Endothelial cell of umbilical vein (primary cell): ENCODE measurements around the gene KIR2DL1. TPM values are rescaled to one million over a fixed set of nuclear protein-coding genes. Genes with fewer than 3 reads are reported as not detected.
"Not testable (repeated sequence)": the region's sequence is repeated elsewhere in the genome, so short reads cannot be mapped to it uniquely, and the experiment has no call there.

Experiments
- BruUV-seq: library from RNA; stranded (reverse); fragments of 400-500 nt; replicated peaks from 2 replicates; lab custom pipeline; 2021; lab: Mats Ljungman, UMichigan
- CTCF ChIA-PET: fragments of 300-600, 350-600 bp; sonication (Branson Sonifier 250); formaldehyde crosslinking; loops from one replicate; lab custom pipeline; 2021; ENCODE audit warnings: antibody characterized with exemption, inconsistent platforms; lab: Charles Lee
- POLR2A ChIA-PET: fragments of 300-600, 350-600 bp; sonication (Branson Sonifier 250); formaldehyde crosslinking; loops from one replicate; lab custom pipeline; 2021; ENCODE audit warnings: antibody characterized with exemption, inconsistent platforms; lab: Charles Lee
- DNase-seq: peaks from one replicate; pipeline ENCODE4 v3.0.0-alpha.2; 2011; ENCODE audit warnings: low read depth, low spot score
- FAIRE-seq: peaks from 2 replicates; lab custom pipeline; 2011; peaks lifted over from hg19 to GRCh38; lab: Jason Lieb, UNC
- H2AFZ ChIP-seq: 2 replicates; pipeline ENCODE4 v1.6.0; 2012; ENCODE audit warnings: low read depth, low read length, control low read depth, inconsistent platforms
- H3K27ac ChIP-seq: 2 replicates; pipeline ENCODE4 v1.5.1; 2011; ENCODE audit warnings: low read depth, mild to moderate bottlenecking, control low read depth, low read length, moderate library complexity; ENCODE audit not compliant: insufficient read depth
- H3K27me3 ChIP-seq, 2 experiments: 2 replicates each; pipeline versions ENCODE4 v1.6.0 to v1.6.1; 2011; ENCODE audit warnings: low read length in 2 of 2, mixed read lengths in 1 of 2; ENCODE audit not compliant: control insufficient read depth in 2 of 2, insufficient read depth in 2 of 2
- H3K36me3 ChIP-seq, 2 experiments: 2 replicates in 1 of 2; 3 replicates in 1 of 2; pipeline ENCODE4 v1.5.1; 2011; ENCODE audit warnings: low read length in 2 of 2, mild to moderate bottlenecking in 1 of 2, moderate library complexity in 1 of 2; ENCODE audit not compliant: control insufficient read depth in 2 of 2, insufficient read depth in 2 of 2; ENCODE audit errors: extremely low read depth in 1 of 2
- H3K4me1 ChIP-seq: 3 replicates; pipeline ENCODE4 v1.5.1; 2011; ENCODE audit warnings: mild to moderate bottlenecking, low read length; ENCODE audit not compliant: control insufficient read depth, insufficient read depth; ENCODE audit errors: extremely low read depth
- H3K4me2 ChIP-seq: 2 replicates; pipeline ENCODE4 v1.6.1; 2011; ENCODE audit warnings: low read length, control low read depth, mixed read lengths; ENCODE audit not compliant: insufficient read depth
- H3K4me3 ChIP-seq, 3 experiments: fragments of 200-600 bp in 1 of 3; sonication (generic), shearing (Covaris generic) in 1 of 3; replicated peaks in 1 of 3; 2 replicates each; pipeline ENCODE4 v1.5.1; 2011 to 2016; ENCODE audit warnings: control low read depth in 3 of 3, low read length in 3 of 3, mild to moderate bottlenecking in 2 of 3, inconsistent platforms in 1 of 3, low read depth in 1 of 3, moderate library complexity in 1 of 3; ENCODE audit not compliant: insufficient read depth in 1 of 3
- H3K79me2 ChIP-seq: 2 replicates; pipeline ENCODE4 v1.6.0; 2012; ENCODE audit warnings: low read length, inconsistent platforms; ENCODE audit not compliant: control insufficient read depth, insufficient read depth
- H3K9ac ChIP-seq: replicated peaks from 2 replicates; pipeline ENCODE3; 2011; ENCODE audit warnings: low read length, control low read depth; ENCODE audit not compliant: insufficient read depth; ENCODE audit errors: extremely low read depth
- H3K9me1 ChIP-seq: replicated peaks from 3 replicates; pipeline ENCODE4 v1.6.0; 2011; ENCODE audit warnings: mild to moderate bottlenecking, low read length; ENCODE audit not compliant: control insufficient read depth, insufficient read depth; ENCODE audit errors: extremely low read depth
- H3K9me3 ChIP-seq: replicated peaks from 2 replicates; pipeline ENCODE4 v1.5.1; 2012; ENCODE audit warnings: low read length, inconsistent platforms; ENCODE audit not compliant: control insufficient read depth, insufficient read depth
- H4K20me1 ChIP-seq: replicated peaks from 2 replicates; pipeline ENCODE3; 2011; ENCODE audit warnings: mild to moderate bottlenecking, low read length; ENCODE audit not compliant: control insufficient read depth, insufficient read depth; ENCODE audit errors: extremely low read depth
- dilution Hi-C: fragments of 300-500 bp; cut with MboI; formaldehyde crosslinking; loops from one replicate; pipeline ENCODE4 v1.15.0; 2019; ENCODE audit warnings: low sequenced_read_pairs; ENCODE audit not compliant: extremely low pct_ligation_motif_present
- intact Hi-C: fragments of 100-400 bp; cut with micrococcal nuclease; formaldehyde crosslinking; loops from one replicate; pipeline ENCODE4 v1.10.0; 2022
- polyA plus RNA-seq, 4 experiments: library from polyadenylated mRNA; depleted of rRNA in 3 of 4; stranded (reverse) in 3 of 4; unstranded in 1 of 4; fragments of >200 nt; gene quantifications; 2 replicates each; pipeline versions ENCODE4 v1.2.1 to v1.2.3, GENCODE V29; 2011 to 2012; ENCODE audit warnings: missing spikeins in 1 of 4
- small RNA-seq: library from RNA; depleted of rRNA; stranded (forward); fragments of <200 nt; gene quantifications from one replicate; pipeline ENCODE3, GENCODE V24; 2012; ENCODE audit warnings: low replicate concordance, low read depth; ENCODE audit not compliant: insufficient read depth, insufficient read length
- total RNA-seq: library from RNA; stranded (reverse); gene quantifications from 2 replicates; pipeline ENCODE4 v1.2.3, GENCODE V29; 2021

The KIR2DL1 gene
- total and polyA plus RNA-seq, 2 donors (not counting 3 experiments of a cell fraction or from before 2014, with no cell fraction given), result not detected

- H3K9ac ChIP-seq, H3K4me1 ChIP-seq, BruUV-seq, H3K4me2 ChIP-seq, H3K27ac ChIP-seq, FAIRE-seq, intact Hi-C loops, H3K4me3 ChIP-seq, H2AFZ ChIP-seq, H3K36me3 ChIP-seq, H3K9me3 ChIP-seq, H4K20me1 ChIP-seq, POLR2A ChIA-PET, H3K79me2 ChIP-seq, H3K27me3 ChIP-seq, DNase-seq, CTCF ChIA-PET, dilution Hi-C loops, H3K9me1 ChIP-seq: not testable (repeated sequence)
These were observed 58.5 kb downstream of the KIR2DL1 start for GRCh38 chr19:54828064-54828463.

GRCh38 chr19:54832496-54832895, 62.9 kb downstream of the KIR2DL1 start, which contains the start of gene KIR2DS4:
KIR2DS4 (plus strand) TSS chr19:54832676.
- dilution Hi-C loops, result not testable (repeated sequence)

More at GRCh38 chr19:54832496-54832895, 62.9 kb downstream of the KIR2DL1 start, which contains the start of gene KIR2DS4:
- POLR2A ChIA-PET, H3K36me3 ChIP-seq, CTCF ChIA-PET, FAIRE-seq, H3K4me2 ChIP-seq, H3K9me3 ChIP-seq, H4K20me1 ChIP-seq, H3K9me1 ChIP-seq, H3K4me1 ChIP-seq, BruUV-seq, DNase-seq, H3K4me3 ChIP-seq, H3K9ac ChIP-seq, H2AFZ ChIP-seq, H3K27ac ChIP-seq, H3K27me3 ChIP-seq, intact Hi-C loops, H3K79me2 ChIP-seq: not testable (repeated sequence)

Small RNAs within 50 kb of the gene (small RNA-seq; reads per million reads assigned to genes)
- gene KIR3DP1, result not detected

Other genes starting within 250 kb of the KIR2DL1 start
- not detected in 2 replicates for gene LILRA2, start 196.0 kb upstream of the KIR2DL1 start, total RNA-seq
- not detected in 2 replicates for gene LILRA2, start 196.0 kb upstream of the KIR2DL1 start, polyA plus RNA-seq
- gene LILRA1, start 176.2 kb upstream of the KIR2DL1 start, total RNA-seq, result not detected in 2 replicates
- gene LILRA1, start 176.2 kb upstream of the KIR2DL1 start, polyA plus RNA-seq, result not detected in 2 replicates
- not detected in 2 replicates for gene LILRB1, start 139.3 kb upstream of the KIR2DL1 start, total RNA-seq
- not detected in 2 replicates for gene LILRB1, start 139.3 kb upstream of the KIR2DL1 start, polyA plus RNA-seq
- not detected in 2 replicates for gene LILRB4, start 106.8 kb upstream of the KIR2DL1 start, total RNA-seq
- not detected in 2 replicates for gene LILRB4, start 106.8 kb upstream of the KIR2DL1 start, polyA plus RNA-seq
- not detected in 2 replicates for gene KIR3DL3, start 45.4 kb upstream of the KIR2DL1 start, total RNA-seq
- gene KIR3DL3, start 45.4 kb upstream of the KIR2DL1 start, polyA plus RNA-seq, result not detected in 2 replicates
- gene KIR2DL3, start 31.3 kb upstream of the KIR2DL1 start, total RNA-seq, result not detected in 2 replicates
- gene KIR2DL3, start 31.3 kb upstream of the KIR2DL1 start, polyA plus RNA-seq, result not detected in 2 replicates
- gene KIR2DL4, start 33.8 kb downstream of the KIR2DL1 start, total RNA-seq, result not detected in 2 replicates
- not detected in 2 replicates for gene KIR2DL4, start 33.8 kb downstream of the KIR2DL1 start, polyA plus RNA-seq
- gene KIR3DL1, start 46.7 kb downstream of the KIR2DL1 start, total RNA-seq, result not detected in 2 replicates
- not detected in 2 replicates for gene KIR3DL1, start 46.7 kb downstream of the KIR2DL1 start, polyA plus RNA-seq
- not detected in 2 replicates for gene KIR2DS4, start 62.9 kb downstream of the KIR2DL1 start, total RNA-seq
- not detected in 2 replicates for gene KIR2DS4, start 62.9 kb downstream of the KIR2DL1 start, polyA plus RNA-seq
- not detected in 2 replicates for gene KIR3DL2, start 80.7 kb downstream of the KIR2DL1 start, total RNA-seq
- not detected in 2 replicates for gene KIR3DL2, start 80.7 kb downstream of the KIR2DL1 start, polyA plus RNA-seq
- not detected in 2 replicates for gene FCAR, start 104.4 kb downstream of the KIR2DL1 start, total RNA-seq
- gene FCAR, start 104.4 kb downstream of the KIR2DL1 start, polyA plus RNA-seq, result not detected in 2 replicates
- gene NCR1, start 136.4 kb downstream of the KIR2DL1 start, total RNA-seq, result 0.44 TPM in 1 of 2 replicates, not detected in the other
- 0.22 and 0.76 TPM in 2 replicates for gene NCR1, start 136.4 kb downstream of the KIR2DL1 start, polyA plus RNA-seq
- not detected in 2 replicates for gene NLRP7, start 177.7 kb downstream of the KIR2DL1 start, total RNA-seq
- not detected in 2 replicates for gene NLRP7, start 177.7 kb downstream of the KIR2DL1 start, polyA plus RNA-seq
- gene NLRP2, start 196.6 kb downstream of the KIR2DL1 start, total RNA-seq, result 7.2 and 12.6 TPM in 2 replicates
- 4.3 and 5.9 TPM in 2 replicates for gene NLRP2, start 196.6 kb downstream of the KIR2DL1 start, polyA plus RNA-seq